GM10266 (cell line): ENCODE results near the gene PLXNC1.

Experiments used
- DNase-seq: peaks from one replicate; pipeline ENCODE4 v3.0.0; 2012; ENCODE audit errors: extremely low spot score
- CTCF ChIP-seq: IDR thresholded peaks from 2 replicates; pipeline ENCODE4 v1.5.1; 2012; ENCODE audit warnings: mild to moderate bottlenecking, low read depth; ENCODE audit not compliant: control insufficient read depth, insufficient read depth; ENCODE audit errors: missing control alignments

PLXNC1 gene

DNA sequence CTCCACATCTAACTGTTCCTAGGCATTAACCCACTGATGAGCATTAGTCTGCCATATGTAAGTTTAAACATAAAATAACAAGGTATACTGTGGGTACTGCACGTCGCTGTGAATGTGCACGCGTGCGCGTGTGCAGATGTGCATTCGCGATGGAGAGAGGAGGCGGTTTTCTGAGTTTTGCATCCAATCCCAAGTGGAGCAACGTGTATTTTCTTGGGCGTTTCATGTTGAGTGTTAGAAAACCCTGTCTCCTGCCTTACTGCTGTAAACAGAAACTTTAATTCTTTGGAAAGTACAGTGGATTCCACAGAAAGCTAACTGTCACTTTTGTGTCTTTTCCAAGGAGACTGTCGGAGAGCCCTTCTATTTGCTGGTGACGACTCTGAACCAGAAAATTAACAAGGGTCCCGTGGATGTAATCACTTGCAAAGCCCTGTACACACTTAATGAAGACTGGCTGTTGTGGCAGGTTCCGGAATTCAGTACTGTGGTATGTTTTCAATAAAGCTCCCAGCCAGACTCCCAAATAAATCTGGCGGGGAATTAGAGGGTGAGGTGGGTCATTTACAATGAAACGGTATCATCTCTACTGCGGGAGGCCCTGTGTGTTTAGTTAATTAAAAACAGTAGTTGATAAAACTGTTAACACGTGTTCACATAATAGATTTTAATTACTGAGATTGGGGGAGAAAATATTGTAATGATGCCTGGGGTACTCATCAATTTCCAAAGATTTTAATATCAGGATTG, 116.5 kb downstream of the PLXNC1 start:
- no peak for TF ChIP-seq CTCF
- no peak for DNase-seq

GRCh38 chr12:94265539-94265938, 117.2 kb downstream of the PLXNC1 start:
- no peak for TF ChIP-seq CTCF
- DNase-seq, result no peak

DNA sequence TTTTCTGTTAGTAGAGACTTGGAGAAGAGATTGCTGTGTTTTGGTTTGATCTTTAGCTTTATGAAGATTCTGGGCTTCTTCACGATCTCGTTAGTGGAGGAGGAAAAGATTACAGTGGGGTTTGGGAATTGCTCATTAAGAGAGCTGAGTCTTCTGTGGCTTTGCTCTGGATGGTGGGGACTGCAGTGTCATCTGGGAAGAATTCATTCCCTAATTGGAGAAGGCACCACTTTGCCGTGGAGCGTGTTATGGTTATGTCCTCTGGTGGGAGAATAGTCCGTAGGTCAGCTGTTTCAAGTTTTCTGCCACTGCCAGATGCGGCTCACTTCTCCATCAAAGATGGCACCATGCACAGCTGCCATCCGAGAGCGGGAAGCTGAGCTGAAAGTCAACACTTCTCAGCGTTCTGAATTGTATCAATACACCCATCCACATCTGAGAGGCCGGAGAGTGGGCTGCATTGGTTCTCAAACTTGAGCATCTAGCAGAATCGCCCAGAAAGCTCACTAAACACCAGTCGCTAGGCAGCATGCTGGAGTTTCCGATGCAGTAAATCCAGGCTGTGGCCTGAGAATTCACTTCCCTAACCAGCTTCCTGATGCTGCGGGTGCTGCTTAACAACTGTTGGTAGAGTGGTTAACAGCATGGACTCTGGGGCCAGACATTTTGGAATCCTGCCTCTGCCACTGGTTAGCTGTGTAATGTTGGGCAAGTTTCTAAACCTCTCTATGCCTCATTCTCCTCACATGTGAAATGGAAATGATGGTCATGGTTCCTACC, 117.8 kb downstream of the PLXNC1 start:
- DNase-seq, result no peak

GRCh38 chr12:94266796-94267536, 118.6 kb downstream of the PLXNC1 start:
- DNase-seq, result no peak
- no peak for TF ChIP-seq CTCF

More for the DNA sequence above, 117.8 kb downstream of the PLXNC1 start:
- no peak for TF ChIP-seq CTCF

GRCh38 chr12:94267537-94267872, 119.1 kb downstream of the PLXNC1 start:
- no peak for TF ChIP-seq CTCF
- DNase-seq, result no peak

- TF ChIP-seq CTCF, result no peak
- no peak for DNase-seq
Measured at GRCh38 chr12:94267921-94268471, 119.6 kb downstream of the PLXNC1 start.
